Measurements from ENCODE around the gene CHST4. TPM values are rescaled to one million over a fixed set of nuclear protein-coding genes. Genes with fewer than 3 reads are reported as not detected.

The CHST4 gene
- total RNA-seq, 1 donor from 2014 or later: not detected

- TF ChIP-seq, protein P1, sequence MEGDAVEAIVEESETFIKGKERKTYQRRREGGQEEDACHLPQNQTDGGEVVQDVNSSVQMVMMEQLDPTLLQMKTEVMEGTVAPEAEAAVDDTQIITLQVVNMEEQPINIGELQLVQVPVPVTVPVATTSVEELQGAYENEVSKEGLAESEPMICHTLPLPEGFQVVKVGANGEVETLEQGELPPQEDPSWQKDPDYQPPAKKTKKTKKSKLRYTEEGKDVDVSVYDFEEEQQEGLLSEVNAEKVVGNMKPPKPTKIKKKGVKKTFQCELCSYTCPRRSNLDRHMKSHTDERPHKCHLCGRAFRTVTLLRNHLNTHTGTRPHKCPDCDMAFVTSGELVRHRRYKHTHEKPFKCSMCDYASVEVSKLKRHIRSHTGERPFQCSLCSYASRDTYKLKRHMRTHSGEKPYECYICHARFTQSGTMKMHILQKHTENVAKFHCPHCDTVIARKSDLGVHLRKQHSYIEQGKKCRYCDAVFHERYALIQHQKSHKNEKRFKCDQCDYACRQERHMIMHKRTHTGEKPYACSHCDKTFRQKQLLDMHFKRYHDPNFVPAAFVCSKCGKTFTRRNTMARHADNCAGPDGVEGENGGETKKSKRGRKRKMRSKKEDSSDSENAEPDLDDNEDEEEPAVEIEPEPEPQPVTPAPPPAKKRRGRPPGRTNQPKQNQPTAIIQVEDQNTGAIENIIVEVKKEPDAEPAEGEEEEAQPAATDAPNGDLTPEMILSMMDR (IDR thresholded peaks at IDR 0.05; ENCODE audit: insufficient read depth, low read length, poor library complexity, severe bottlenecking): peak; percentile 63
- Histone ChIP-seq H3K36me3 (ENCODE audit: control insufficient read depth, insufficient read depth, low read length) (no peaks in the 10 kb centered on the region), H3K27me3 (ENCODE audit: control insufficient read depth, insufficient read depth, low read length) (no peaks in the 10 kb centered on the region), H3K4me3 (ENCODE audit: low read depth, low read length) (no peak overlapping the region)
- no peak for DNase-seq (ENCODE audit: low read depth)
Measured at GRCh38 chr16:71537643-71538042, 11.4 kb downstream of the CHST4 start.

- H3K36me3 ChIP-seq (ENCODE audit: control insufficient read depth, insufficient read depth, low read length): no peaks in the 10 kb centered on the region
- DNase-seq (ENCODE audit: low read depth): no peak
- H3K27me3 ChIP-seq (ENCODE audit: control insufficient read depth, insufficient read depth, low read length): no peaks in the 10 kb centered on the region
- no peak overlapping the region for H3K4me3 ChIP-seq (ENCODE audit: low read depth, low read length)
- TF ChIP-seq, protein P1 (IDR thresholded peaks at IDR 0.05; ENCODE audit: insufficient read depth, low read length, poor library complexity, severe bottlenecking): peak; percentile 53
Measured at GRCh38 chr16:71542377-71542776, 16.2 kb downstream of the CHST4 start.

DNA sequence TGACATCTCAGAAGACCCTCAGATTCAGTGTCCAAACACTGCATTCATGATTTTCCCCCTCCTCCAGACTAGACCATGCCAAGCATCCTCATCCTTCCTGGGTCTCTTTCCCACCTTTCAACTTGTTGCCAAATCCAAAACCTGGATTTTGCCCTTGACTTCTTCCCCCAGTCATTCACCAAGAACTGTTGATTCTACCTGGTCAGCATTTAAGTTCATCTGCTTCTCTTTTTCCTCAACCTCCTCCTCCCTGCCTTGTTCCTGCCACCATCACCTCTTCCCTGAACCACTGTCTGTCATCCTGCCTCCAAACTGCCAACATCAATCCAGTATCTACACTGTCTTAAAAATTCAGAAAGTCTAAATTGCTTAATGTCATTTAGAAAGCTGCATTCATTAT lies 20.9 kb downstream of the CHST4 start:
- TF ChIP-seq, protein P1 (IDR thresholded peaks at IDR 0.05; ENCODE audit: insufficient read depth, low read length, poor library complexity, severe bottlenecking): no peak
- no peaks in the 10 kb centered on the region for H3K27me3 ChIP-seq (ENCODE audit: control insufficient read depth, insufficient read depth, low read length)
- H3K36me3 ChIP-seq (ENCODE audit: control insufficient read depth, insufficient read depth, low read length): no peaks in the 10 kb centered on the region
- no peak overlapping the region for H3K4me3 ChIP-seq (ENCODE audit: low read depth, low read length)
- no peak for DNase-seq (ENCODE audit: low read depth)

DNA sequence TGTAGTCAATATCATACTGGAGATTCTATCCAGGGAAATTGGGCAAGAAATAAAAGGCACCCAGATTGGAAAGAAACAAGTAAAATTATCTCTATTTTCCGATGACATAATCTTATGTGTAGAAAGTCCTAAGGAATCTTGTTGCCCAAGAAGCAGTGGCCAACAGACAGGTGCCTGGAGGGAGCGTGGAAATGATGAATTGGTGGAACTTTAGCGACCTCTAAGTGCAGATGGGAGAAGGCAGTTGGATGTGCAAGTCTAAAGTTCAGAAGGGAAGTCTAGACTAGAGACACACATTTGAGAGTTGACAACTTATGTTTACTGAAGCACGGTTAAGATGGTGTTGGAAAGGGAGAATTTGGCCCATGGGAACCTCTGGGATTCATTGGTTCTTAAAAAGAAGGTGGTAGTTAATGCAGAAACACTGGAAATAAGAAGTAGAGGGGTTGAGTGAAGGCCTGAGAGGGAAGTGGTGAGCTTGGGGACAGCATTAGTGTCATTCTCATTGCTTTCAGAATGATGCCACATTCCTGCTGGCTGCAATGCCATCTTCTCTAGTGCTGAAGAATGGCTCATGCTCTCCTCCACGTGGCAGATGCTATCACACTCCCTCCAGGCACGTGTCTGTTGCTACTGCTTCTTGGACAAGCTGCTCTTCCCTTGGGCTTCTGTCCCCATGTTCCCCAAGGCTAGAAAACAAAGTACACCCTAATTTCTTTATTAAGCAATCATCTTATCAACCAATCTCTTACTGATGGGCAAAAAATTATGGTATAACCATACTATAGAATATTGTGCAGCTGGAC lies 26.7 kb downstream of the CHST4 start:
- TF ChIP-seq, protein P1 (IDR thresholded peaks at IDR 0.05; ENCODE audit: insufficient read depth, low read length, poor library complexity, severe bottlenecking): no peak
- no peaks in the 10 kb centered on the region for H3K27me3 ChIP-seq (ENCODE audit: control insufficient read depth, insufficient read depth, low read length)
- no peak overlapping the region for H3K4me3 ChIP-seq (ENCODE audit: low read depth, low read length)
- H3K36me3 ChIP-seq (ENCODE audit: control insufficient read depth, insufficient read depth, low read length): no peaks in the 10 kb centered on the region
- DNase-seq (ENCODE audit: low read depth): no peak

GRCh38 chr16:71555230-71555891 lies 29.1 kb downstream of the CHST4 start:
- Histone ChIP-seq H3K4me3 (ENCODE audit: low read depth, low read length) (no peak overlapping the region), H3K36me3 (ENCODE audit: control insufficient read depth, insufficient read depth, low read length) (no peaks in the 10 kb centered on the region), H3K27me3 (ENCODE audit: control insufficient read depth, insufficient read depth, low read length) (no peaks in the 10 kb centered on the region)
- DNase-seq (ENCODE audit: low read depth): no peak
- TF ChIP-seq, protein P1 (IDR thresholded peaks at IDR 0.05; ENCODE audit: insufficient read depth, low read length, poor library complexity, severe bottlenecking): no peak

Measured in kidney epithelial cell (primary cell).